H1 (cell line): ENCODE results near the gene CCN6. TPM values are rescaled to one million over a fixed set of nuclear protein-coding genes. Genes with fewer than 3 reads are reported as not detected.

Source experiments
- CHD7 ChIP-seq: fragments of 300-600 bp; sonication (generic); IDR thresholded peaks from 2 replicates; pipeline ENCODE4 v1.7.1; 2012; ENCODE audit warnings: low read length, moderate library complexity, mild to moderate bottlenecking, inconsistent platforms; ENCODE audit not compliant: insufficient replicate concordance
- RFX5 ChIP-seq: IDR thresholded peaks from 2 replicates; pipeline ENCODE4 v1.6.1; 2011; ENCODE audit warnings: low read depth, low read length, improper control_type of control experiment, borderline replicate concordance
- polyA plus RNA-seq, 7 experiments: library from polyadenylated mRNA; depleted of rRNA in 3 of 7; stranded (reverse) in 5 of 7; unstranded in 2 of 7; fragments of >200 nt in 5 of 7; fragments of 200-250 nt in 2 of 7; gene quantifications; 1 replicate in 5 of 7; 2 replicates in 1 of 7; 4 replicates in 1 of 7; pipeline versions ENCODE4 v1.2.1 to v1.2.3, GENCODE V29; 2011 to 2013; ENCODE audit warnings: missing spikeins in 2 of 7, mixed read lengths in 2 of 7
- total RNA-seq: library from RNA; stranded (reverse); fragmentation: NEBNext Ultra II Directional; extraction: Animal tissue kit (Norgen Biotek cat#: 25700); gene quantifications from 2 replicates; pipeline ENCODE4 v1.2.1, GENCODE V29; 2021

Gene CCN6
- total and polyA plus RNA-seq, 2 of the 8 experiments (the other 6 are each of a cell fraction or from before 2014, with no cell fraction given), result not detected

- no peak for TF ChIP-seq CHD7
- no peak for TF ChIP-seq RFX5
Measured at GRCh38 chr6:112026933-112027332, 27.0 kb upstream of the CCN6 start (continued).
